Panc1 (cell line): ENCODE results near the gene DDX49. TPM values are rescaled to one million over a fixed set of nuclear protein-coding genes. Genes with fewer than 3 reads are reported as not detected.

Source experiments
- ATAC-seq: fragments of 200-7000 bp; cut with Tn5 transposase; 2 replicates; pipeline ENCODE4 v1.9.1; 2020; ENCODE audit warnings: mild to moderate bottlenecking, moderate library complexity
- BruUV-seq: library from RNA; stranded (reverse); fragments of 400-500 nt; replicated peaks from 2 replicates; lab custom pipeline; 2021; lab: Mats Ljungman, UMichigan
- CTCF ChIA-PET: fragments of 300-600 bp; sonication (Branson Sonifier 250); formaldehyde crosslinking; loops from one replicate; lab custom pipeline; 2022; ENCODE audit warnings: antibody characterized with exemption; lab: Charles Lee
- POLR2A ChIA-PET: fragments of 300-600 bp; sonication (Branson Sonifier 250); formaldehyde crosslinking; loops from one replicate; lab custom pipeline; 2022; ENCODE audit warnings: antibody characterized with exemption; lab: Charles Lee
- DNase-seq: peaks from one replicate; pipeline ENCODE4 v3.0.0-alpha.2; 2010; ENCODE audit warnings: low read depth, low spot score
- H3K27ac ChIP-seq: 2 replicates; pipeline ENCODE4 v1.5.1; 2011; ENCODE audit warnings: mild to moderate bottlenecking, low read length, inconsistent platforms
- H3K27me3 ChIP-seq: fragments of 200-500 bp; sonication (Bioruptor generic); 2 replicates; pipeline ENCODE4 v1.6.0; 2014; ENCODE audit warnings: low read length, inconsistent platforms; ENCODE audit not compliant: control insufficient read depth, insufficient read depth
- H3K36me3 ChIP-seq: fragments of 200-500 bp; sonication (Bioruptor generic); 2 replicates; pipeline ENCODE4 v1.5.1; 2014; ENCODE audit warnings: inconsistent platforms, mild to moderate bottlenecking, low read length, moderate library complexity; ENCODE audit not compliant: control insufficient read depth, insufficient read depth
- H3K4me1 ChIP-seq: 2 replicates; pipeline ENCODE4 v1.5.1; 2011; ENCODE audit warnings: inconsistent platforms, mild to moderate bottlenecking, low read length, moderate library complexity; ENCODE audit not compliant: control insufficient read depth, insufficient read depth
- H3K4me3 ChIP-seq, 2 experiments: 2 replicates each; pipeline ENCODE4 v1.5.1; 2011 to 2012; ENCODE audit warnings: low read depth in 2 of 2, low read length in 2 of 2, mild to moderate bottlenecking in 2 of 2, inconsistent platforms in 1 of 2, moderate library complexity in 1 of 2
- H3K9me3 ChIP-seq: fragments of 200-500 bp; sonication (Bioruptor generic); 2 replicates; pipeline ENCODE4 v1.5.1; 2014; ENCODE audit warnings: low read depth, mild to moderate bottlenecking, inconsistent platforms, low read length, moderate library complexity; ENCODE audit not compliant: control insufficient read depth, insufficient read depth
- POLR2AphosphoS5 ChIP-seq: IDR thresholded peaks from 2 replicates; pipeline ENCODE4 v1.6.1; 2012; ENCODE audit warnings: mild to moderate bottlenecking, low read depth, low read length, moderate library complexity
- REST ChIP-seq, 2 experiments: IDR thresholded peaks; 2 replicates each; pipeline ENCODE4 v1.6.1; 2011 to 2012; ENCODE audit warnings: low read depth in 2 of 2, control low read depth in 1 of 2, low read length in 1 of 2, mild to moderate bottlenecking in 1 of 2, moderate library complexity in 1 of 2; ENCODE audit not compliant: insufficient read depth in 1 of 2
- SIN3A ChIP-seq: IDR thresholded peaks from 2 replicates; pipeline ENCODE4 v1.6.1; 2012; ENCODE audit warnings: low read depth, mild to moderate bottlenecking, low read length, moderate library complexity, borderline replicate concordance; ENCODE audit not compliant: insufficient read depth
- TCF7L2 ChIP-seq: IDR thresholded peaks from 2 replicates; pipeline ENCODE4 v1.6.1; 2011; ENCODE audit warnings: mild to moderate bottlenecking, low read depth, low read length, inconsistent platforms
- in situ Hi-C: cut with HindIII; loops from 2 replicates; pipeline ENCODE4 v1.10.0; 2016; ENCODE audit warnings: low sequenced_read_pairs, low pct_unique_long_range_greater_than_20kb
- intact Hi-C: fragments of 100-400 bp; cut with micrococcal nuclease; formaldehyde crosslinking; loops from one replicate; pipeline ENCODE4 v1.10.0; 2022; ENCODE audit not compliant: unreplicated experiment
- total RNA-seq: library from RNA; stranded (reverse); gene quantifications from one replicate; pipeline ENCODE4 v1.2.1, GENCODE V29; 2021; ENCODE audit not compliant: unreplicated experiment
- TF ChIP-seq, protein P1 (sequence below): fragments of 450-650 bp; IDR thresholded peaks from 2 replicates; pipeline ENCODE4 v1.5.1; 2017; ENCODE audit warnings: mild to moderate bottlenecking

The DDX49 gene
- total RNA-seq, 1 experiment from 2014 or later, result 41.5 TPM

DNA sequence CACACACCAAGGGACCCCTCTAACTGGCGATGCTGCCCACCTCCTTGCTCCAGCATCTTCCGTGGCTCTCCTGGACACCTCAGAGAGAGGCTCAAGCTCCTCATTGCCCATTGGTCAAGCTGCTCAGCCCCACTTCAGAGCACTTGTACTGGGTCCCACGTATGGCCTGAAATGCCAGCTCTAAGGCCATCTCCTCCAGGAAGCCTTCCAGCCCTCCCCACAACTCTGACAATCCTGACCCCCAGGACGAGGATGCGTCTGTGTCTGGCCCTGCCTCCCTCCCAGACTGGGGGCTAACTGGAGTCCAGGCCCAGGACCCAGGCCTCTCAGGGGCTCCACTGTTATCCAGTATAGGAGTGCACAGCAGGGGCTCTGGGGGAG is 29.5 kb downstream of the DDX49 start:
- ATAC-seq (no peak), DNase-seq (no peak)
- H3K27me3 ChIP-seq, result no peaks in the 10 kb centered on the region
- H3K36me3 ChIP-seq, result no peaks in the 10 kb centered on the region
- intact Hi-C loops (no loop called here), in situ Hi-C loops (no loop called here)
- POLR2A ChIA-PET, result no interaction called here
- H3K4me3 ChIP-seq, result no peak overlapping the region
- no peaks in the 10 kb centered on the region for H3K9me3 ChIP-seq
- H3K4me1 ChIP-seq, result peaks cover 2% of the 10 kb centered on the region; the same call in 1 of the 2 replicates
- no TSS peak for BruUV-seq
- H3K27ac ChIP-seq, result no peak overlapping the region
- TF ChIP-seq, protein P1, sequence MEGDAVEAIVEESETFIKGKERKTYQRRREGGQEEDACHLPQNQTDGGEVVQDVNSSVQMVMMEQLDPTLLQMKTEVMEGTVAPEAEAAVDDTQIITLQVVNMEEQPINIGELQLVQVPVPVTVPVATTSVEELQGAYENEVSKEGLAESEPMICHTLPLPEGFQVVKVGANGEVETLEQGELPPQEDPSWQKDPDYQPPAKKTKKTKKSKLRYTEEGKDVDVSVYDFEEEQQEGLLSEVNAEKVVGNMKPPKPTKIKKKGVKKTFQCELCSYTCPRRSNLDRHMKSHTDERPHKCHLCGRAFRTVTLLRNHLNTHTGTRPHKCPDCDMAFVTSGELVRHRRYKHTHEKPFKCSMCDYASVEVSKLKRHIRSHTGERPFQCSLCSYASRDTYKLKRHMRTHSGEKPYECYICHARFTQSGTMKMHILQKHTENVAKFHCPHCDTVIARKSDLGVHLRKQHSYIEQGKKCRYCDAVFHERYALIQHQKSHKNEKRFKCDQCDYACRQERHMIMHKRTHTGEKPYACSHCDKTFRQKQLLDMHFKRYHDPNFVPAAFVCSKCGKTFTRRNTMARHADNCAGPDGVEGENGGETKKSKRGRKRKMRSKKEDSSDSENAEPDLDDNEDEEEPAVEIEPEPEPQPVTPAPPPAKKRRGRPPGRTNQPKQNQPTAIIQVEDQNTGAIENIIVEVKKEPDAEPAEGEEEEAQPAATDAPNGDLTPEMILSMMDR, result no peak
- no peak for TF ChIP-seq POLR2AphosphoS5
- no peak for TF ChIP-seq TCF7L2
- no peak for TF ChIP-seq SIN3A
- no peak for TF ChIP-seq REST (IDR thresholded peaks at IDR 0.05; ENCODE audit: insufficient read depth in 1 of 2, low read depth in 2 of 2, low read length in 1 of 2)
- CTCF ChIA-PET, result no interaction called here

DNA sequence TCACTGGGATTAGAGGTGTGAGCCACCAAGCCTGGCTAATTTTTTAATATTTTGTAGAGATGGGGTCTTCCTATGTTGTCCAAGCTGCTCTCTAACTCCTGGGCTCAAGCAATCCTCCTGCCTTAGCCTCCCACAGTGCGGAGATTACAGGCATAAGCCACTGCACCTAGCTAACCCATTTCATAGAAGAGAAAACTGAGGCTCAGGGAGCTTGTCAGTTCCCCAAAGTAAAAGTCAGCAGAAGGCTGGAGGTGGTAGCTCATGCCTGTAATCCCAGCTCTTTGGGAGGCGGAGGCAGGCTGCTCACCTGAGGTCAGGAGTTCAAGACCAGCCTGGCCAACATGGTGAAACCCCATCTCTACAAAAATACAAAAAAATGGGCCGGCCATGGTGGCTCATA is 30.3 kb downstream of the DDX49 start:
- TF ChIP-seq POLR2AphosphoS5 (no peak), SIN3A (no peak), REST (IDR thresholded peaks at IDR 0.05; ENCODE audit: insufficient read depth in 1 of 2, low read depth in 2 of 2, low read length in 1 of 2) (no peak), TCF7L2 (no peak)
- TF ChIP-seq, protein P1, result no peak
- CTCF ChIA-PET, result no interaction called here
- Histone ChIP-seq H3K36me3 (no peaks in the 10 kb centered on the region), H3K4me1 (peaks cover 2% of the 10 kb centered on the region; the same call in 1 of the 2 replicates), H3K4me3 (no peak overlapping the region), H3K27me3 (no peaks in the 10 kb centered on the region), H3K9me3 (no peaks in the 10 kb centered on the region), H3K27ac (no peak overlapping the region)
- BruUV-seq, result no TSS peak
- intact Hi-C loops (no loop called here), in situ Hi-C loops (no loop called here)
- no peak for ATAC-seq
- no peak for DNase-seq
- POLR2A ChIA-PET, result interaction anchor here (0.7 kb wide), 1 partner anchor 43 kb away, joined by 6 read pairs; no protein-coding TSS in a partner anchor
